ENCODE data around the gene EPHA4.

GRCh38 chr2:221422516-221423209 is 149.4 kb downstream of the EPHA4 start:
- TF ChIP-seq CTCF (conservative IDR thresholded peaks at IDR 0.05; ENCODE audit: low read depth, low read length), result no peak
- no peak for TF ChIP-seq EZH2phosphoT487 (IDR thresholded peaks at IDR 0.05; ENCODE audit: borderline replicate concordance, low read length)
- TF ChIP-seq EZH2 (IDR thresholded peaks at IDR 0.05; ENCODE audit: low read length, unreplicated experiment), result no peak
